BE2C (cell line): ENCODE measurements around the gene CCRL2.
"Not testable (repeated sequence)": the region's sequence is repeated elsewhere in the genome, so short reads cannot be mapped to it uniquely, and the experiment has no call there.

ENCODE experiments used
- DNase-seq: peaks from one replicate; pipeline ENCODE4 v3.0.0-alpha.2; 2020
- H3K27me3 ChIP-seq: fragments of 250-450 bp; sonication (Bioruptor Pico); 2 replicates; pipeline ENCODE4 v1.5.1; 2020; ENCODE audit warnings: mild to moderate bottlenecking
- H3K36me3 ChIP-seq: fragments of 250-450 bp; sonication (Bioruptor Pico); 2 replicates; pipeline ENCODE4 v1.5.1; 2020; ENCODE audit warnings: mild to moderate bottlenecking
- H3K4me1 ChIP-seq: fragments of 250-450 bp; sonication (Bioruptor Pico); 2 replicates; pipeline ENCODE4 v1.5.1; 2020
- H3K4me3 ChIP-seq: 2 replicates; pipeline ENCODE4 v1.5.1; 2011; ENCODE audit warnings: low read depth, low read length
- H3K9me3 ChIP-seq: fragments of 250-450 bp; sonication (Bioruptor Pico); 2 replicates; pipeline ENCODE4 v1.5.1; 2020
- CTCF ChIP-seq: IDR thresholded peaks from 2 replicates; pipeline ENCODE4 v1.5.1; 2012; ENCODE audit warnings: mild to moderate bottlenecking, low read depth, low read length

CCRL2 gene

GRCh38 chr3:46400000-46400734 is 6.9 kb upstream of the CCRL2 start:
- H3K4me3 ChIP-seq = no peak overlapping the region
- H3K36me3 ChIP-seq = no peaks in the 10 kb centered on the region
- DNase-seq = no peak
- H3K4me1 ChIP-seq = no peaks in the 10 kb centered on the region
- H3K27me3 ChIP-seq = no peaks in the 10 kb centered on the region
- no peaks in the 10 kb centered on the region for H3K9me3 ChIP-seq
- TF ChIP-seq CTCF = no peak

- Histone ChIP-seq H3K4me1 (no peaks in the 10 kb centered on the region), H3K27me3 (no peaks in the 10 kb centered on the region), H3K4me3 (no peak overlapping the region), H3K36me3 (no peaks in the 10 kb centered on the region), H3K9me3 (no peaks in the 10 kb centered on the region)
- DNase-seq = no peak
- no peak for TF ChIP-seq CTCF
Observed at GRCh38 chr3:46400846-46401245, 6.2 kb upstream of the CCRL2 start.

GRCh38 chr3:46401579-46401978 is 5.5 kb upstream of the CCRL2 start:
- no peaks in the 10 kb centered on the region for H3K4me1 ChIP-seq

GRCh38 chr3:46402902-46403301 is 4.2 kb upstream of the CCRL2 start:
- H3K27me3 ChIP-seq, DNase-seq, H3K4me1 ChIP-seq, H3K36me3 ChIP-seq, H3K4me3 ChIP-seq, H3K9me3 ChIP-seq: not testable (repeated sequence)

More at GRCh38 chr3:46401579-46401978, 5.5 kb upstream of the CCRL2 start:
- Histone ChIP-seq H3K9me3 (no peaks in the 10 kb centered on the region), H3K27me3 (no peaks in the 10 kb centered on the region), H3K36me3 (no peaks in the 10 kb centered on the region), H3K4me3 (no peak overlapping the region)
- no peak for TF ChIP-seq CTCF
- DNase-seq = no peak

- H3K9me3 ChIP-seq = no peaks in the 10 kb centered on the region
- no peaks in the 10 kb centered on the region for H3K4me1 ChIP-seq
- H3K27me3 ChIP-seq = no peaks in the 10 kb centered on the region
- DNase-seq = no peak
- H3K36me3 ChIP-seq = no peaks in the 10 kb centered on the region
- no peak for TF ChIP-seq CTCF
- H3K4me3 ChIP-seq = no peak overlapping the region
Observed at GRCh38 chr3:46405301-46406019, 1.6 kb upstream of the CCRL2 start.

- DNase-seq = no peak
- no peak for TF ChIP-seq CTCF
- no peak overlapping the region for H3K4me3 ChIP-seq
Observed at GRCh38 chr3:46406443-46406787, 644 bp upstream of the CCRL2 start.

More at GRCh38 chr3:46406443-46406787, 644 bp upstream of the CCRL2 start:
- Histone ChIP-seq H3K9me3 (no peaks in the 10 kb centered on the region), H3K4me1 (no peaks in the 10 kb centered on the region), H3K27me3 (no peaks in the 10 kb centered on the region), H3K36me3 (no peaks in the 10 kb centered on the region)
